Smooth muscle cell (in vitro differentiated cells): Measurements from ENCODE around the gene USP15. TPM values are rescaled to one million over a fixed set of nuclear protein-coding genes. Genes with fewer than 3 reads are reported as not detected.

Experiments used
- DNase-seq: peaks from one replicate; lab custom pipeline; 2025; ENCODE audit not compliant: unreplicated experiment; lab: John Stamatoyannopoulos, UW
- H2AFZ ChIP-seq: fragments of 200-600 bp; sonication (generic); 2 replicates; pipeline ENCODE4 v1.6.0; 2016; ENCODE audit warnings: antibody characterized with exemption, low read depth, mild to moderate bottlenecking
- H3F3A ChIP-seq: fragments of 200-600 bp; sonication (generic); 2 replicates; pipeline ENCODE4 v1.6.0; 2017; ENCODE audit warnings: antibody characterized with exemption, low read depth
- H3K27ac ChIP-seq: fragments of 200-600 bp; sonication (generic); 2 replicates; pipeline ENCODE4 v1.5.1; 2016; ENCODE audit warnings: low read depth, mild to moderate bottlenecking
- H3K27me3 ChIP-seq: fragments of 200-600 bp; sonication (generic); 2 replicates; pipeline ENCODE4 v1.6.1; 2016; ENCODE audit warnings: low read depth, mild to moderate bottlenecking
- H3K36me3 ChIP-seq: fragments of 200-600 bp; sonication (generic); 2 replicates; pipeline ENCODE4 v1.5.1; 2016; ENCODE audit warnings: low read depth
- H3K4me1 ChIP-seq: fragments of 200-600 bp; sonication (generic); 2 replicates; pipeline ENCODE4 v1.5.1; 2016; ENCODE audit warnings: low read depth
- H3K4me2 ChIP-seq: fragments of 200-600 bp; sonication (generic); 2 replicates; pipeline ENCODE4 v1.6.0; 2016; ENCODE audit warnings: mild to moderate bottlenecking
- H3K4me3 ChIP-seq: fragments of 200-600 bp; sonication (generic); 2 replicates; pipeline ENCODE4 v1.5.1; 2016; ENCODE audit warnings: mild to moderate bottlenecking
- H3K79me2 ChIP-seq: fragments of 200-600 bp; sonication (generic); 2 replicates; pipeline ENCODE4 v1.6.0; 2016; ENCODE audit warnings: low read depth, mild to moderate bottlenecking
- H3K9ac ChIP-seq: fragments of 200-600 bp; sonication (generic); 2 replicates; pipeline ENCODE4 v1.6.0; 2016; ENCODE audit warnings: low read depth
- H3K9me3 ChIP-seq: fragments of 200-600 bp; sonication (generic); replicated peaks from 2 replicates; pipeline ENCODE4 v1.5.1; 2016; ENCODE audit warnings: low read depth
- H4K20me1 ChIP-seq: fragments of 200-600 bp; sonication (generic); 2 replicates; pipeline ENCODE4 v1.6.0; 2016; ENCODE audit warnings: low read depth
- WGBS: methylation state at CpG from one replicate; pipeline ENCODE4 v1.1.7; 2016; ENCODE audit warnings: low lambda C conversion rate; 5-methylcytosine and 5-hydroxymethylcytosine counted together
- polyA plus RNA-seq: library from polyadenylated mRNA; unstranded; fragments of >200 nt; fragmentation: Nextera tagmentation; extraction: Ambion mirVana; gene quantifications from 2 replicates; pipeline ENCODE4 v1.2.1, GENCODE V29; 2016
- total RNA-seq: library from RNA; depleted of rRNA; stranded (reverse); fragments of >200 nt; gene quantifications from 2 replicates; pipeline ENCODE4 v1.2.3, GENCODE V29; 2014
- TF ChIP-seq, protein P1 (sequence below): fragments of 200-600 bp; sonication (generic); IDR thresholded peaks from 2 replicates; pipeline ENCODE4 v1.5.1; 2017; ENCODE audit warnings: borderline replicate concordance, mild to moderate bottlenecking, antibody characterized with exemption; ENCODE audit not compliant: insufficient read depth, poor library complexity, severe bottlenecking

USP15 gene
- total and polyA plus RNA-seq, 2 experiments from 2014 or later: 28.7 to 53.5 TPM

DNA sequence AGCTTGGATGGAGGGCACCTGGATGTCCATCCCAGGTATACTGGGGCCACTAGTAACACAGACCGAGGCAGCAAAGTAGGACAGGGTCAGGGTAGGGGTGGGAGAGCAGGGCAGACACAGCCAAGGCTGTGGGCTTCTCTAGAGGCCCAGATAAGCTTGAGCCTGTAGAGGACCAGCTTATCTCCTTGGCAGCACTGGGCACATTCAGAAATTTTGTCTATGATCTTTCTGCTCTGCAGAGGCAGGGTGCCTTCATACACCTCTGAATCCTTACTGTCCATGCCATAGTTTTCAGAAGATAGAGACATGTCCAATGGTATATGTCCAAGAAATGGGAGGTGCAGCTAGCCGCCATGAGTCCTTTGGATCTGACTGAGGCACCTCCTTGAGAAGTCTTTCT, 26.4 kb upstream of the USP15 start:
- Histone ChIP-seq H3K4me3 (no peak overlapping the region), H3K27ac (no peak overlapping the region), H3K4me2 (no peak overlapping the region), H3K79me2 (no peaks in the 10 kb centered on the region), H3K36me3 (no peaks in the 10 kb centered on the region), H3K27me3 (no peaks in the 10 kb centered on the region), H4K20me1 (no peaks in the 10 kb centered on the region), H3K9ac (no peak overlapping the region), H2AFZ (no peak overlapping the region), H3K4me1 (no peaks in the 10 kb centered on the region), H3K9me3 (no peaks in the 10 kb centered on the region), H3F3A (no peaks in the 10 kb centered on the region)
- 97% methylated on average over 2 of the region's 2 CpGs for WGBS
- DNase-seq: no peak
- TF ChIP-seq, protein P1, sequence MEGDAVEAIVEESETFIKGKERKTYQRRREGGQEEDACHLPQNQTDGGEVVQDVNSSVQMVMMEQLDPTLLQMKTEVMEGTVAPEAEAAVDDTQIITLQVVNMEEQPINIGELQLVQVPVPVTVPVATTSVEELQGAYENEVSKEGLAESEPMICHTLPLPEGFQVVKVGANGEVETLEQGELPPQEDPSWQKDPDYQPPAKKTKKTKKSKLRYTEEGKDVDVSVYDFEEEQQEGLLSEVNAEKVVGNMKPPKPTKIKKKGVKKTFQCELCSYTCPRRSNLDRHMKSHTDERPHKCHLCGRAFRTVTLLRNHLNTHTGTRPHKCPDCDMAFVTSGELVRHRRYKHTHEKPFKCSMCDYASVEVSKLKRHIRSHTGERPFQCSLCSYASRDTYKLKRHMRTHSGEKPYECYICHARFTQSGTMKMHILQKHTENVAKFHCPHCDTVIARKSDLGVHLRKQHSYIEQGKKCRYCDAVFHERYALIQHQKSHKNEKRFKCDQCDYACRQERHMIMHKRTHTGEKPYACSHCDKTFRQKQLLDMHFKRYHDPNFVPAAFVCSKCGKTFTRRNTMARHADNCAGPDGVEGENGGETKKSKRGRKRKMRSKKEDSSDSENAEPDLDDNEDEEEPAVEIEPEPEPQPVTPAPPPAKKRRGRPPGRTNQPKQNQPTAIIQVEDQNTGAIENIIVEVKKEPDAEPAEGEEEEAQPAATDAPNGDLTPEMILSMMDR: no peak

- no peaks in the 10 kb centered on the region for H4K20me1 ChIP-seq
- DNase-seq: no peak
- H2AFZ ChIP-seq: no peak overlapping the region
- no peaks in the 10 kb centered on the region for H3K4me1 ChIP-seq
- H3K9me3 ChIP-seq: no peaks in the 10 kb centered on the region
- H3K79me2 ChIP-seq: no peaks in the 10 kb centered on the region
- no peaks in the 10 kb centered on the region for H3K27me3 ChIP-seq
- no peak overlapping the region for H3K4me2 ChIP-seq
- H3K36me3 ChIP-seq: no peaks in the 10 kb centered on the region
- 94% methylated on average over 2 of the region's 2 CpGs for WGBS
- no peak overlapping the region for H3K9ac ChIP-seq
- H3K27ac ChIP-seq: no peak overlapping the region
- no peak overlapping the region for H3K4me3 ChIP-seq
- TF ChIP-seq, protein P1: no peak
- no peaks in the 10 kb centered on the region for H3F3A ChIP-seq
Measured at GRCh38 chr12:62239571-62239970, 20.6 kb upstream of the USP15 start.

DNA sequence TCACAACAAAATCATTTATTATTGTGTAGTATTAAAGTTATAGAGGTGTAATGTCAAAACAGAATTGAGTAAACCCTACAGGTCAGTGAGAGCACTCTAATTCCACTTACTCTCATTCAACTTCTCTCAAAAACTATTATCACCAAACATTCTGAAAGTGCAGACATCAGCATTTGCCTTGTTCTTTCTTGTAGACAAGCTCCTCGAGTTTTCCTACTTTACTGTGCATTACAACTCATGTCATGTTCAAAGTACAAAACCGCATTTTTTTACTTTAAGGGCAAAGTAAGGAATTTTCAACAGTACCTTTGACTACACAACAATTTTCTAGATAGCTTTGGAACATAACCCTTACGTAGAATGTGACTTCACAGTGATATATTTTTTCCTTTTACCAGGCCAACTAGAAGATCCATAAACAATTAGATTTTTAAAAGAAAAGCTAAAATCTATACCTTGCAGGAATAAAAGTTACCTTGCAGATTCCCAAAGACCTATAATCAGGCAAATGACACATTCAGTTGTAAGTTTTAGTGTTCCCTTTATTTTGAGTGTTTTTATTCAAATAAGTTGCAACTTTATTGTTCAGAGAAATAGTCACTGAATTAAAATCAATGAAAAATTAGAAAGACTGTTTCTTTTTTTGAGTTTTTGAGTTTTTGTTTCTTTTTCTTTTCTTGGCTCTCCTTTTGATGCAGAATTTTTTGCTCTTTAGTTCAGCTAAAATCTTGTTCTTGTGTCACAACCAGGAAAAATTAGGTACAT, 12.7 kb upstream of the USP15 start:
- no peak for DNase-seq
- H3K27me3 ChIP-seq: no peaks in the 10 kb centered on the region
- H4K20me1 ChIP-seq: no peaks in the 10 kb centered on the region
- no peaks in the 10 kb centered on the region for H3K79me2 ChIP-seq
- no peaks in the 10 kb centered on the region for H3F3A ChIP-seq
- TF ChIP-seq, protein P1: no peak
- H3K4me2 ChIP-seq: no peak overlapping the region
- H3K9ac ChIP-seq: no peak overlapping the region
- H2AFZ ChIP-seq: no peak overlapping the region
- H3K9me3 ChIP-seq: no peaks in the 10 kb centered on the region
- no peak overlapping the region for H3K27ac ChIP-seq
- WGBS: 79% methylated on average over 3 of the region's 3 CpGs
- no peak overlapping the region for H3K4me3 ChIP-seq
- no peaks in the 10 kb centered on the region for H3K36me3 ChIP-seq
- H3K4me1 ChIP-seq: no peaks in the 10 kb centered on the region

GRCh38 chr12:62248873-62249272, 11.3 kb upstream of the USP15 start:
- DNase-seq: no peak
- Histone ChIP-seq H3K4me1 (no peaks in the 10 kb centered on the region), H3K9ac (no peak overlapping the region), H3K27ac (no peak overlapping the region), H3K36me3 (no peaks in the 10 kb centered on the region), H3K4me3 (no peak overlapping the region), H3K79me2 (no peaks in the 10 kb centered on the region), H3F3A (no peaks in the 10 kb centered on the region), H4K20me1 (no peaks in the 10 kb centered on the region), H3K27me3 (no peaks in the 10 kb centered on the region), H3K9me3 (no peaks in the 10 kb centered on the region), H3K4me2 (no peak overlapping the region), H2AFZ (no peak overlapping the region)
- 58% methylated on average over 1 of the region's 1 CpG for WGBS
- TF ChIP-seq, protein P1: no peak
